Glutamatergic neuron (in vitro differentiated cells): ENCODE measurements around the gene USP24. TPM values are rescaled to one million over a fixed set of nuclear protein-coding genes. Genes with fewer than 3 reads are reported as not detected.

Experiments
- DNase-seq: peaks from one replicate; pipeline ENCODE4 v3.0.0; 2022
- H3K27ac Mint-ChIP-seq: one replicate; pipeline ENCODE4 v1.8.0; 2020; ENCODE audit warnings: mild to moderate bottlenecking, mixed read lengths, inconsistent platforms; ENCODE audit not compliant: unreplicated experiment
- H3K27me3 Mint-ChIP-seq: one replicate; pipeline ENCODE4 v1.8.0; 2020; ENCODE audit warnings: mild to moderate bottlenecking, moderate library complexity, mixed read lengths, inconsistent platforms; ENCODE audit not compliant: unreplicated experiment
- H3K36me3 Mint-ChIP-seq: one replicate; pipeline ENCODE4 v1.8.0; 2020; ENCODE audit warnings: mild to moderate bottlenecking, mixed read lengths, inconsistent platforms; ENCODE audit not compliant: unreplicated experiment
- H3K4me1 Mint-ChIP-seq: one replicate; pipeline ENCODE4 v1.8.0; 2020; ENCODE audit warnings: mild to moderate bottlenecking, low read depth, mixed read lengths, inconsistent platforms; ENCODE audit not compliant: unreplicated experiment
- H3K4me3 Mint-ChIP-seq: one replicate; pipeline ENCODE4 v1.8.0; 2020; ENCODE audit warnings: mild to moderate bottlenecking, mixed read lengths, inconsistent platforms; ENCODE audit not compliant: unreplicated experiment
- H3K9me3 Mint-ChIP-seq: one replicate; pipeline ENCODE4 v1.8.0; 2020; ENCODE audit warnings: mild to moderate bottlenecking, moderate library complexity, mixed read lengths, inconsistent platforms; ENCODE audit not compliant: unreplicated experiment
- total RNA-seq: library from RNA; stranded (reverse); fragmentation: NEBNext Ultra II Directional; extraction: Animal tissue kit (Norgen Biotek cat#: 25700); gene quantifications from one replicate; pipeline ENCODE4 v1.2.1, GENCODE V29; 2021; ENCODE audit not compliant: unreplicated experiment
- TF ChIP-seq, protein P1 (sequence below): fragments of 200-600 bp; sonication (generic); IDR thresholded peaks from one replicate; pipeline ENCODE4 v1.5.0; 2021; ENCODE audit not compliant: partially characterized antibody, unreplicated experiment

USP24 gene
- total RNA-seq, 1 donor from 2014 or later: 54.6 TPM

GRCh38 chr1:55198044-55198443 is 17.1 kb downstream of the USP24 start:
- H3K27ac Mint-ChIP-seq: no peak overlapping the region
- no peaks in the 10 kb centered on the region for H3K9me3 Mint-ChIP-seq
- TF ChIP-seq, protein P1, sequence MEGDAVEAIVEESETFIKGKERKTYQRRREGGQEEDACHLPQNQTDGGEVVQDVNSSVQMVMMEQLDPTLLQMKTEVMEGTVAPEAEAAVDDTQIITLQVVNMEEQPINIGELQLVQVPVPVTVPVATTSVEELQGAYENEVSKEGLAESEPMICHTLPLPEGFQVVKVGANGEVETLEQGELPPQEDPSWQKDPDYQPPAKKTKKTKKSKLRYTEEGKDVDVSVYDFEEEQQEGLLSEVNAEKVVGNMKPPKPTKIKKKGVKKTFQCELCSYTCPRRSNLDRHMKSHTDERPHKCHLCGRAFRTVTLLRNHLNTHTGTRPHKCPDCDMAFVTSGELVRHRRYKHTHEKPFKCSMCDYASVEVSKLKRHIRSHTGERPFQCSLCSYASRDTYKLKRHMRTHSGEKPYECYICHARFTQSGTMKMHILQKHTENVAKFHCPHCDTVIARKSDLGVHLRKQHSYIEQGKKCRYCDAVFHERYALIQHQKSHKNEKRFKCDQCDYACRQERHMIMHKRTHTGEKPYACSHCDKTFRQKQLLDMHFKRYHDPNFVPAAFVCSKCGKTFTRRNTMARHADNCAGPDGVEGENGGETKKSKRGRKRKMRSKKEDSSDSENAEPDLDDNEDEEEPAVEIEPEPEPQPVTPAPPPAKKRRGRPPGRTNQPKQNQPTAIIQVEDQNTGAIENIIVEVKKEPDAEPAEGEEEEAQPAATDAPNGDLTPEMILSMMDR: no peak
- no peaks in the 10 kb centered on the region for H3K27me3 Mint-ChIP-seq
- no peak for DNase-seq
- H3K4me1 Mint-ChIP-seq: peaks cover 4% of the 10 kb centered on the region
- H3K4me3 Mint-ChIP-seq: no peak overlapping the region
- H3K36me3 Mint-ChIP-seq: peaks cover 12% of the 10 kb centered on the region

- Mint-ChIP-seq H3K9me3 (no peaks in the 10 kb centered on the region), H3K4me3 (no peak overlapping the region)
- DNase-seq: no peak
Measured at GRCh38 chr1:55197099-55197498, 18.1 kb downstream of the USP24 start.

GRCh38 chr1:55196433-55197035 is 18.6 kb downstream of the USP24 start:
- no peak for DNase-seq
- TF ChIP-seq, protein P1: no peak
- H3K27ac Mint-ChIP-seq: no peak overlapping the region
- peaks cover 1% of the 10 kb centered on the region for H3K4me1 Mint-ChIP-seq
- peaks cover 12% of the 10 kb centered on the region for H3K36me3 Mint-ChIP-seq
- H3K27me3 Mint-ChIP-seq: no peaks in the 10 kb centered on the region
- H3K4me3 Mint-ChIP-seq: no peak overlapping the region
- no peaks in the 10 kb centered on the region for H3K9me3 Mint-ChIP-seq

More at GRCh38 chr1:55197099-55197498, 18.1 kb downstream of the USP24 start:
- peaks cover 12% of the 10 kb centered on the region for H3K36me3 Mint-ChIP-seq
- no peak overlapping the region for H3K27ac Mint-ChIP-seq
- TF ChIP-seq, protein P1: no peak
- peaks cover 4% of the 10 kb centered on the region for H3K4me1 Mint-ChIP-seq
- H3K27me3 Mint-ChIP-seq: no peaks in the 10 kb centered on the region

DNA sequence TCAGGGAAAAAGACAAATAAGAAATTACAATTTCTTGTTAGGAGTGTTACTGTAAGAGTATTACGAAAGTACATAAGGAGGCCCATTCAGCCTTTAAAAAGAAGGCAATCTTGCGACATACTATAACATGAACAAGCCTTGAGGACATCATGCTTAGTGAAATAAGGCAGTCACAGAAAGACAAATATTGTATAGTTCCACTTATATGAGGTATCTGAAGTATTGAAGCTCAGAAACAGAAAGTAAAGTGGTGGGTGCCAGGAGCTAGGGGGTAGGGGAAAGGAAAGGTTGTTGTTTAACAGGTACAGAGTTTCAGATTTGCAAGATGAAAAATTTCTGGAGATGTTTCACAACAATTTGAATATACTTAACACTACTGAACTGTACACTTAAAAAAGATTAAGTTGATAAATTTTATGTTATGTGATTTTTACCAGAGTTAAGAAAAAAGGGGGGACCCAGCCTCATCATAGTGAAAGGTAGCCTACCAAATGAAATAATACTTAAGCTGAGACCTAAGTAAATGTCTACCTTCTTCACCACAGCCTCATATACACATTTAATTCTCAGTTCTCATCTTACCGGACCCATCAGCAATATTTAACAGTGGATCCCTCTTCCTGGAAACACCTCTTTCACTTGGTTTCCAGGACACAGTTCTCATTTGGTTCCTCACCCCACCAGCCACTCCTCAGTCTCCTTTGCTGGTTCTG is 19.5 kb downstream of the USP24 start:
- no peak for DNase-seq
- no peak overlapping the region for H3K4me3 Mint-ChIP-seq
- no peaks in the 10 kb centered on the region for H3K27me3 Mint-ChIP-seq
- H3K9me3 Mint-ChIP-seq: no peaks in the 10 kb centered on the region
- H3K36me3 Mint-ChIP-seq: peaks cover 12% of the 10 kb centered on the region
- H3K27ac Mint-ChIP-seq: no peak overlapping the region
- TF ChIP-seq, protein P1: no peak
- no peaks in the 10 kb centered on the region for H3K4me1 Mint-ChIP-seq

DNA sequence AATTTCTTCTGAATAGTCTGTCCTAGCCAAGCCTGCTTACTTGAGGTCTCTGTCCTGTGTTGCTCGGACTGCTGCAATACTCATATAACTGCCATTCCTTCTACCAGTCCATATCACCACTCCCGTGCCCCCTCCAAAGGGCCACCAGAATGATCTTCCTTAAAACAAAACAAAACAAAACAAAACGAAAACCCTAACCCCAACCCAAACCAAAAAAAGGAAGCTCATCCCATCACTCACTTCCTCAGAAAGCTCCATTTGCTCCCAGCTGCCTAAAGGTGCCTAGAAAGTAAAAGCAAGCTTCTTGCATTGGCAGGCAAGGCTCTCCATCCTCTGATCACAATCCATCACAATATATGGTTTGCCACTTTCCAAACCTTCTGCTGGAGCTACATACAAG is 20.3 kb downstream of the USP24 start:
- H3K36me3 Mint-ChIP-seq: peaks cover 12% of the 10 kb centered on the region
- H3K4me3 Mint-ChIP-seq: no peak overlapping the region
- H3K27me3 Mint-ChIP-seq: no peaks in the 10 kb centered on the region
- no peaks in the 10 kb centered on the region for H3K4me1 Mint-ChIP-seq
- no peak overlapping the region for H3K27ac Mint-ChIP-seq
- no peaks in the 10 kb centered on the region for H3K9me3 Mint-ChIP-seq
- no peak for DNase-seq
- TF ChIP-seq, protein P1: no peak
